HG03575 (cell line): ENCODE data around the gene SEL1L.

Experiments used
- ATAC-seq: cut with Tn5 transposase; IDR thresholded peaks from one replicate; pipeline ENCODE4 v1.9.1; 2021; ENCODE audit not compliant: unreplicated experiment, insufficient number of reproducible peaks, low FRiP score; ENCODE audit errors: extremely low read depth

SEL1L gene

DNA sequence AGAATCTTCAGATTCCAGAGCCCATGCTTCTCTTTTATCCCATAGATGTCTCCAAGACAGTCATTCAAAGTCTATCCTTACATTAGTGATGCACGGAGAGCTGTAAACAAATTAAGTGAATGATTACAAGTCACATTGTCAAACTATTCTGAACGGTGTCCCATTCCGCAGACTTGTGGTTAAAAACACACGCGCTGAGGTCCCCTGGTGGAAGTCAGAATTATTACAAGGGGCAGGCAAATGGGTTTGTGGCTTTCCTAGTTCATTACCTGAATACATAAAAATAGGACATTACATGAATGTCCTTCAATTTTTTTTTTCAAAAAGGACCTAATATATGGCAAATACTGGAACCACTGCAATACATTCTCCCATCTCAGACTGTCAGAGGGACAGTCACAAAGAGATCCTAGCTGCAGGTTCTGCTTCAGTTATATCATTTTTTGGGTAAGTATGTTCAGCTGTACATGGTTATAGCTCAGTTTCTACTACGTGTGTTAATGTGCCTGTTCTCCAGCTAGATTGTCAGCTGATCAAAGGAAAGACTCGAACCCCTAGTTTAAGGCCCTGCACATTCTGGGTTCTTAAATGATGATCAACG is 80.4 kb downstream of the SEL1L start:
- no peak for ATAC-seq

DNA sequence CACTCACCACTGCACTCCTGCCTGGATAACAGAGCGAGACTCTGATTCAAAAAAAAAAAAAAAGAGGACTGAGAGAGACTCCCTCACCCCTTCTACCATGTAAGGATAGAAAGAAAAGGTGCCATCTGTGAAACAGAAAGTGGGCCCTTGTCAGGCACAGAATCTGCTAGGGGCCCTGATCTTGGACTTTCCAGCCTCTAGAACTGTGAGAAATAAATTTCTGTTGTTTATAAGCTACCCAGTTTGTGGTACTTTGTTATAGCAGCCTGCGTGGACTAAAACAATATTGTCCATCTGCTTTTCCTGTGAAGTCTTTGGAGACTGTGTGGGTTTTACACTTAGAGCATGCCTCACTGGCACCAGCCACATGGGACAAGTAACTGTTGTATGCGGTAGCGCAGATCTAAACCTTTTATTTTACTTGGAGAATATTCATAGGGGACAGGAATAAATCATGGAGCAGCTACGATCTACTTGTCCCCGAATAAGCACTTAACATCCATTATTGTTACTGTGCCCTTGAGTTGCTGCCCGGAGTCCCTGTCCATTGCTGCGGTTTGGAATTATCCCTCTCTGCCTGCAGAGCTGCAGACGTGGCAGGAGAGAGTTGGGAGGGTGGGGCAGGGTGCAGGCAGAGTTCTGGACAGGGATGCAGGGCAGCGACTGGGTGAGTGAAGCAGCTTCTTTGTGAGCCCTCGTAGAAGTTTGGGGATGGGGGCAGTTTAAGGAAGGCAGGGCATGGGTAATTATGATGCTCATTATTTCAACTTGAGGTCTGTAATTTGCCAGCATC is 81.1 kb downstream of the SEL1L start:
- ATAC-seq: no peak

DNA sequence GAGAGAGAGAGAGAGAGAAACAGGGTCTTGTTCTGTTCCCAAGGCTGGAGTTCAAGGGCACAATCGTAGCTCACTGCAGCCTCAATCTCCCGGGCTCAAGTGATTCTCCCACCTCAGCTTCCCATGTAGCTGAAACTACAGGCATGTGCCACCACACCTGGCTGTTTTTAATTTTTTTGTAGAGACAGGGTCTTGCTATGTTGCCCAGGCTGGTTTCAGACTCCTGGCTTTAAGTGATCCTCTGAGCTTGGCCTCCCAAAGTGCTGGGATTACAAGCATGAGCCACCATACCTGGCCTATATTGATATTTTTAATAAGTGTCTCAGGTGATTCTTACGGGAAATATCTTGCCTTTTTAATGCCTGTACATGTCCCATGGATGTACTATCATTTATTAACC is 82.7 kb downstream of the SEL1L start:
- no peak for ATAC-seq

DNA sequence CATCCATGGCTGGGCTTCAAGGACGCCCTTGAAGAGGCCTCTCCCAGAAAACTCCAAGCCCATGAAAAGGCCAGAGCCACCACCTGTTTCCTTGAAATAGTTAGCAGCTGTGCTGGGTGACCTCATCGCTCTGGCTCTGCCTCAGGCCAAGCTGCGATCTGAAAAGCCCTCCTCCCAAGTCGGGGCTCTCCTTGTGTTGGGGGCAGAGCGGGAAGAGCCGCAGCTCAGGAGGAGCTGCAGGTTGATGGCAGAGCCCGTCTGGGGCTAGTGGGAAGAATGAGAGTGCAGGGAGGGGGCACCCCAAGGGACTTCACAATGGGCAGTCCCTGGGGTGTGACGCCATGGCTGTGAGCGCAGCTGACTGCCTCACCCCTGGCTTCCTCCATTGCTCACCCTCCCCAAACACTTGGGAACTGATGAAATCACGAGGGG is 83.5 kb downstream of the SEL1L start:
- ATAC-seq: no peak

DNA sequence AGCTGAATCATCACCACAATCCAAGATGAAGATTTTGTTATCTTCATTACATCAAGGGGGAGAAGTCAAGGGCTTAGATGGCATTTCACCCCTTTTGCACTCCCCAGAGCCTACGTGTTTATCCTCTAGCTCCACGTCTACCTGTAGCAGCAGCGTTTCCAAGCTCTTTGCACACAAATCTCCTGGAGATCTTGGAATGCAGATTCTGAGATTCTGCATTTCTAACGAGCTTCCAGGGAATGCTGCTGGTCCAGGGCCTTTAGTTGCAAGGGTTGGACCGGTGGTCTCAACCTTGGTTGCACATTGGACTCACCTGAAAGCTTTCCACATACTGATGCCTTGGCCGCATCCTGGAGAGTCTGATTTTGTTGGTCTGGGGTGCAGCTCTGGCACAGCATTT is 84.1 kb downstream of the SEL1L start:
- ATAC-seq: no peak

DNA sequence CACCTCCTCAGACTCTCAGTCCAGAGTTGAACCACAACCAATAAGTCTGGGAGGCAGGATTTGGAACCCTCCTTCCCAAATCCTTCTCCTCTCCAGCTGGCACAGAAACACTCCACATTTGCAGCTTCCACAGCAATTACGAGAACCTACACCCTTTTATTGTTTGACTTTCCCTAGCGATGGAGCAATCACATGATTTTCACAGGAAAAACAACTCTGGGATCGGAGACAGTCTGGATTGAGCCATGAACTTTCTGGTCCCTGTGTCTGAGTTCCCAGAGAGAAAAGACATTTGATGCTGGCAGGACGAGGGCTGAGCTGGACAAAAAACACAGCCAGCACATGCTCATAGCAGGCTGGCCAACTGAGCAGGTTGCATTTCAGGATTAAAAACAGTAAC is 84.5 kb downstream of the SEL1L start:
- no peak for ATAC-seq

DNA sequence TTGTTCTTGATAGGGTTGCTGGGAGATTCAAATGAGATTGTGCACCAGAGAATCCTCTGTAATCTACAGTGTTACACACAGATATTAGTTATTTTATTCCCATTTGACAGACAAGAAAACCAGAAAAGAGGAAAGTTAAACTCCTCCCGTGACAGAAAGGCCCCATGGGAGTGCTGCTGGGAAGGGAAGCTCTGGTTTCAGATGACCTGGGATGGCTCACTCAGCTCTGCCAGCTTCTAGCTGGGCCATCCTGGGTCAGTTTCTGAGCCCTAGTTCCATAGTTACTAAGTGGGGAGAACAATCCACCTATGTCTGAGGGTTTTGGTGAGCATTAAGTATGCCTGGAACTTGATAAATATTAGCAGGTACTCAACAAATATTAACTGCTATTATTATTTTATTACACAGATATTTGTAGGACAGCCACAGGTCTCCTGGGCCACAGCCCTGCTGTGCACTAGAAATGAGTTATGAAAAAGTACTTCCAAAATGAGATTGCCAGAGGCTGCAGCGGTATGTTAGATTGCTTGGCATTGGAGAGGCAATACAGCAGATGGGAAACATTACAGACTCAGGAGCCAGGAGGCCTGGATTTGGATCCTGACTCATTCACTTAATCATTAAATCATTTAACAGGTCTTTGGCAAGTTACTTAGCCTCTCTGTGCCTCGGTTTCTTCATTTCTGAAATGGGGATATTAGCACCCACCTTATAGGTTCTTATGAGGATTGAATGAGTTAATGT is 86.5 kb downstream of the SEL1L start:
- ATAC-seq: no peak

DNA sequence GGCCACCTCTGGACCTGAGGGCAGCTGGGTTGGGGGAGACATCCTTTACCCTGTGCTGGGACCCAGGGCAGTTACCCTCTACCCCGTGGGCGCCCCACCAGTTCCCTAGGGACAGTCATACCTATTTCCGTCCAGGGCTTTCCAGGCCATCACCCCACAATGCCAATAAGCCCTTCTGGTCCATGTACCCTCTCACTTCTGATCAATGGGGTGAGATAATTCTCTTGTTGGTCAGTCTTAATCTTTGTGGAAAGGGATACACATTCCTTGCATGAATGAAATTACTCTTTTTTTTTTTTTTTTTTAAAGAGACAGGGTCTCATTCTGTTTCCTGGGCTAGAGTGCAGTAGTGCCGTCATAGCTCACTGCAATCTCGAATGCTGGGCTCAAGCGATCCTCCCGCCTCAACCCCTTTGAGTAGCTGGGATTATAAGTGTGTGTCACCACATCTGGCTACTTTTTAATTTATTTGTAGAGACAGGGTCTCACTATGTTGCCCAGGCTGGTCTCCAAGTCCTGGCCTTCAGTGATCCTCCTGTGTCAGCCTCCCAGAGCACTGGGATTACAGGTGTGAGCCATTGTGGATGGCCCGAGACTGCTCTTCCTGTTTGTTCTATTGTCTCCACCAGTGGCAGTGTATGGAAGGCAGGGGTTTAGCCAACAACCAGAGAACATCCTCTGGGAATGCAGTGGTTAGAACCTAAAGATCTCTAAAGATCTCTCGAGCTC is 87.2 kb downstream of the SEL1L start:
- no peak for ATAC-seq

DNA sequence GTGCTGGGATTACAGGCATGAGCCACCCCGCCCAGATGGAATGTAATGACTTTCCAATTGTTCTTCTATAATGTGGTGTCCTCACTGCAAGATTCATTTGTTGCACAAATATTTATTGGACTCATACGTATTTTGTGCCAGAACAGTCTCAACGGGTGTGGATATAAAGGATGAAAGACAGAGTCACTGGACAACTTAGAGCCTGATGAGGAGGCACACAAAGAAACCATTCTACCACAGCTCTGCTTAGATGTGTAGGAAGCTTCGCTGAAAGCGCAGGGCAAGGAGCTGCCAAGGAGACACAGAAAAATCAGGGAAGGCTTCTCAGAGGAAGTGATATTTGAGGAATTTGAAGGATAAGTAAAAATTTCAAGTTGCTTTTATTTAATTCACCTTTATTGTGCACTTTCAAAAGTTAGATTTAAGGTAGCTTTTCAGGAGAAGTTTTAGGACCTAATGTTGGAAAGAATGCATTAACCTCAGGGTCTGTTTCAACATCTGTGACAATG is 92.0 kb downstream of the SEL1L start:
- no peak for ATAC-seq

DNA sequence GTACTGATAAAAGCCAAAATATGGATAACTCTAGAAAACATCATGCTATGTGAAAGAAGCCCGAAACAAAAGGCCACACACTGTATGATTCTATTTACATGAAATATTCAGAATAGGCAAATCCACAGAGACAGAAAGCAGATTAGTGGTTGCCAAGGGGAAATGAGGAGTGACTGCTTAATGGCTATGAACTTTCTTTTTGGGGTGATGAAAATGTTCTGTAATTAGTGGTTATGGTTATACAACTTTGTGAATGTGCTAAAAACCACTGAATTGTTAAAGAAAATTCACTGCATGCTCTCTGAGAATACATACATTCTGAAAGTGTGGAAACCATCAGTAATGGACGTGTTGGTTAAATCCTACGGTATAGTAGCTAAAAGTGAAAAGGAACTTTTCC is 93.6 kb downstream of the SEL1L start:
- no peak for ATAC-seq

DNA sequence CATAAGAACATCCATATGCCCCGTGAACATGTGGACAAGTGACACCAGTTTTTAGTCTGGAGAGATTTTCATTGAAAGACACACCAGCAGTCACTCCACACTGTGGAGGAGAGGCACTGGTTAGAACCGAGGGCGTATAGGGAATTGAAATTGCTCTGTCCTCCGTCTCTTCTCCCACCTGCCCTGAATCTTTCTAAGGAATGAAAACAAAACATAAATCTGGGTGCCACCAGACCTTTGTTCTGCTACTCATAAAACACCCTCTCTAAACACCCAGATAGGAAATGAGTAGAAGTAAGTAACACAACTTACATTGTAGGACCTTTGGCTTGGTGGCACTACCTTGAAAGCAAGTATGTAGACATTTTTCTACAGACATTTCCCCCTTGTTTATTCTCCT is 96.4 kb downstream of the SEL1L start:
- ATAC-seq: no peak

DNA sequence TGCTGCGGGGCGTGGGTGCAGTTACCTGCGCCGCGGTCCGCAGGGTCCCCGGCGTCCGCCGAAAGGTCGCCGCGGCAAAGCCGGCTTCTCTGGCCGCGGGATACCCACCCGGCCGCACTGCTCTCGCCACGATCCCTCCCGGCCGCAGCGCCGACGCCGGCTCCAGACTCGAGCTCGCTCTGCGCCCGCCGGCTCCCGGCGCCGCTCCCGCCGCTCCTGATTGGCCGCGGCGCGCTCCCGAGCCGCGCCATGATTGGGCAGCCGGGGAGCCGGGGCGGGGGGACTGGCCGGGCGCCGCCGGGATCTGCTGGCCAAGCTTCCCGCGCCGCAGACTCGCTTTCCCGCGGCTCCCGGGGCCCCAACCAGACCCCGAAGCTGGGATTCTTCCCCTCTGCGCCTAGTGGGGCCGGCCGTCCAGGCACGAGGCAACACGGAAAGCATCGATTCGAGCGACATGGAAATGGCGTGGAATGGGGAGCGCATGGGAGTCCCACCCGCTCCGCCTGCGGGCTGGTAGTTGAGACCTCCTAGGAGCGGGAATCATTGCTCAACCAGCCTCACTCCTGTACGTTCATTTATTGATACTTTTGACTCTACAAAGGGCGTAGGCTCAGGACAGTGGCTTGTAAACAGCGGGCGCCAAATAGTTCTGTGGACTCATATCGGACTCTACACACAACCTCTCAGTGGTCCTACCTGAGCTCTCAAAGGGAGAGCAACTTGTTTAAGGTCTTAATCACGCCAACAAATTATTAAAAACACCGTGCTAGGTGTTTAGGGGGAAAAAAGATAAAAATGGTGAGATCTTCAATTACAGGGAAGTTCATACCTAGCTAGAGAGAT is 97.1 kb downstream of the SEL1L start:
- no peak for ATAC-seq

DNA sequence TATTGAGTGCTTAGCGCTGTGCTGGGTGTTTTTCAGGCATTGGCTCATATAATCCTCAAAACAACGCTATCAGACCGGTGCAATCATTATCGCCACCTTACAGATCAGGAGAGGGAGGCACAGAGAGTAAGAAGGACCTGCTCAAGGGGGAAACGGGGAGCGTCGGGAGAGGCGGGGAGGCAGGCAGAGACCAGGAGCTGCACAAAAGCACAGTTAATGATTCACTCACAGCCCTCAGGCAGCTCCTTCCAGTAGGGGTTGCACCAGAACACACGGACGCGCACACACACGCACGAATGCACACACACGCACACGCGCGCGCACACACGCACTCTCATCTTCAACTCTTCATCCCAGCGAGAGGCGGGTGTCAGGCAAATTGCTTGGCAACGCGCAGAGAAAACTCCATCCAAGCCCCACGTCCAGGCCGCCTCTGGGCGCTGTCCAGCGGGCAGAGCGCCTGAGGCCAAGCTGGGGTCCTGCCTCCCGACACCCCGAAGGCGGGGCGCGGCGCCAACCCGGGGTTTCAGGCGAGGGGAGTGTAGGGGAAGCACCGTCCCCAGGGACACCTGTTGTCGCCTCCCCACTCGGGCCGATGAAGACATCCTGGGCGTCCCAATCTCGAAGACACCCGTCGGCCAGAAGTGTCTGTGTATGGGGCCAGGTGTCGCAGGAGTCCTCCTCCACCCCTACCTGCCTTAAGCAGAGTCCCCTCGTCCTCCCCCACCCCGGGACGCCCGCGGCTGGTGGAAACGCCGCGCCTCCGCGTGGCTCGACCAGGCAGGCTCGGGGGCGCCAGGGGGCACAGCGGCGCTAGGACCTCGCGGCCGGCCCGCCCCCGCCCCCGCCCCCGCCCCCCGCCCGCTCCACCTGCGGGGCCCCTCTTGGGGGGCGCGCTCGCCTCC is 98.0 kb downstream of the SEL1L start:
- ATAC-seq: no peak

DNA sequence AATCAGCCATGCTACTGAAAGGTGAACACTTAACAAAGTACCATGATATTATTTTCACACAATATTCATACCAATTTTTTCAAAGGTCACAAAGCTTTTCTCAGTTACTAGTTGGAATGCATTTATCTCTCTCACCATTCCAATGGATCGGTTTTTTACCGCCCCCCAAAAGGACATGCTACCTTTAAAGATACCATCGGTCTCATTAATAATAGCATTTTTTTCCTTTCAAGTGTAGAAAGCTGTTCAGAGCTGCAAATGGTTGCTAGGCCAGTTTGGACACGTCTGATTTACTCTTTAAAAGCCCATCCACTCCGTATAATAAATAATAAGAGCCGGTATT is 98.6 kb downstream of the SEL1L start:
- ATAC-seq: no peak

DNA sequence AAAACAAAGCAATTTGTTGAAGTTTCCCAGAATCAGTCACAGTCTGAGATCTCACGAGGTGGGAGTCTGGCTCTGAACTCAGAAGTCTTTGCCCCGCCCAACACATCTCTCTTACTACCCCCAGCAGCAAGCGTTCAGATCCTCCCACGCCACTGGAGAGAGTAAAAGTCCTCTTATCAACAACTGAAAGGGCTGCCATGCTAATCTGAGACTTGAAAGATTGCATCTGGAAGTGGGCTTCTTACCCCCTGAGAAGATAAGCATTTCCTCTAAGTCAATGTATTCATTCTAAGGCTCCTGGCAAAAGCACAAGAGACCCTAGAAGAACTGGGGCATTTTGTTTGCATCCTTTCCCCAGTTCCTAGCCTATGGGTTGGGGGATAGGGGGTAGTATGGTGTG is 99.4 kb downstream of the SEL1L start:
- ATAC-seq: no peak

DNA sequence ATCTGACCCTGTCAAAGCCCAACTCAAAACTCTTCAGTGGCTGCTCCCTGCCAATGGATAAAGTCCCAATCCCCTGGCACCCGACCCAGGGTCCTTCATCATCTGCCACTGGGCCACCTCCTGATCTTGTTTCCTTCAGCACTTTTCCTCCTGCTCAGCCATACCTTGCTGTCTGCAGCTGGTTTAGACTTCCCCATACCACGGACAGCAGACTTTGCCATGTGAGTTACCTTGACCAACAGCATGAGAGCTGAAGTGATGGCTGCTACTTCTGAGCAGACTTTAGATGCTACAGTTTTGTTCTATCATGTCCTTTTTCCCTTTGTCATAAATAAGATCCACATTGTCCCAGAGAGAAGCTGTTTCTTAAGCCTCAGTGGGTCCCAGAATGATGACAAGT is 100.3 kb downstream of the SEL1L start:
- no peak for ATAC-seq

DNA sequence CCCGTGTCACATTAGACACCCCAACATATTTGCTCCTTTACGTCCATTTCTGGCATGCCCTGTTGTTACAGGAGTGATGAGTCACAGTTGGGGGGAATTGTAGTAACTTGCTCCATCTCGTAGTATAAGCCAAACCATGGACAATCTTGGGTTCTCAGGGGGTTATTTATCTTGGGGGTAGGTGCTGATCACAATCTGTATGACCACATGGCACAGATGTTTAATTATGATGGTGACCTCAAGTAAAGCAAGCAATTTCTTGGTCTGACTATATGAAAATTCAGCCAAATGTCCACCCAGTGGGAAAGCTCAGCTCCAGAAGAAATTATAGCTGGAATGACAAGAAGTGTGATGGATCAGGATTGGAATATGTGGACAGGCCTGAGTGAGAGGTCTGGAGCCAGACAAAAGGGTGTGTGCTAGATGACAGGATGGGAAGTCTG is 101.4 kb downstream of the SEL1L start:
- ATAC-seq: no peak

DNA sequence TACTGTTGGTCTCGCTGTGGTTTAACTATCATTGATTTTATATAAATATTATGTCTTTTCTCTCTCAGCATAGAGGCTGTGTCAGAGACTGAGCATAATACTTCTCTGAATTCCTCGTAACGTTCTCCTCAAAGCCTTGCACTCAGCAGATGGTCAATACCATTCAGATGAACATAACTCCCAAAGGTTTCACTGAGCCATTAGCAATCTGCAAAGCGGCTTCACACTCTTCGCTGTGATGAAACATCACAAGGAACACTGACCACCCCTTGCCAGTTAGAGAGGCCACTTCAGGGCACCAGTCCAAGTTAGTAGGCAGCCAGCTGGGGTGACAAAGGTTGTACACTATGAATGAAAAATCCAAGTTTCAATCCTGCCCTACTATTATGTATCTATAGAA is 103.4 kb downstream of the SEL1L start:
- ATAC-seq: no peak
